ENCODE measurements around the gene TMEM45A.

Gene TMEM45A

GRCh38 chr3:100492059-100493006 lies at the start of gene TMEM45A:
Gene TMEM45A, plus strand, starts transcription at chr3:100492619. Its CDS starts 62,593 bp downstream, at chr3:100555212.
- TF ChIP-seq, protein P1, sequence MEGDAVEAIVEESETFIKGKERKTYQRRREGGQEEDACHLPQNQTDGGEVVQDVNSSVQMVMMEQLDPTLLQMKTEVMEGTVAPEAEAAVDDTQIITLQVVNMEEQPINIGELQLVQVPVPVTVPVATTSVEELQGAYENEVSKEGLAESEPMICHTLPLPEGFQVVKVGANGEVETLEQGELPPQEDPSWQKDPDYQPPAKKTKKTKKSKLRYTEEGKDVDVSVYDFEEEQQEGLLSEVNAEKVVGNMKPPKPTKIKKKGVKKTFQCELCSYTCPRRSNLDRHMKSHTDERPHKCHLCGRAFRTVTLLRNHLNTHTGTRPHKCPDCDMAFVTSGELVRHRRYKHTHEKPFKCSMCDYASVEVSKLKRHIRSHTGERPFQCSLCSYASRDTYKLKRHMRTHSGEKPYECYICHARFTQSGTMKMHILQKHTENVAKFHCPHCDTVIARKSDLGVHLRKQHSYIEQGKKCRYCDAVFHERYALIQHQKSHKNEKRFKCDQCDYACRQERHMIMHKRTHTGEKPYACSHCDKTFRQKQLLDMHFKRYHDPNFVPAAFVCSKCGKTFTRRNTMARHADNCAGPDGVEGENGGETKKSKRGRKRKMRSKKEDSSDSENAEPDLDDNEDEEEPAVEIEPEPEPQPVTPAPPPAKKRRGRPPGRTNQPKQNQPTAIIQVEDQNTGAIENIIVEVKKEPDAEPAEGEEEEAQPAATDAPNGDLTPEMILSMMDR (IDR thresholded peaks at IDR 0.05), result no peak

DNA sequence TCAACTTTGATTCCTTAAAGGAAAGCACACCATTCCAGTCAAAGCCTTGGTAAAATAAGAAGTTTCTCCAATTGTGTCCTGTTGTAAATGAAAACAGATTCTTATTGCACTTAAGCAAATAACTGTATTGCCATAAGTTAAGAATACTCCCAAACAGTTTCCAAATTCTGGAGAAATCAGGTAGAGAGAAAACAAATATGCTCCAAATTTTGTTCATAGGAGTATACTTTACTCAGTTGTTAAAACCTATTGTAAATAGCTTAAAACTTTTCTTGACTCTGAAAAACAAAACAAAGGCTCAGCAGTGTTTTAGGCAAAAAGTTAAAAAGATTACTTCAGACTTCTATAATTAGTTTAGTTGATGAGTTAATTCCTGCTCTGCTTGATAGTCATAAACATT lies 48.7 kb upstream of the TMEM45A start:
- TF ChIP-seq, protein P1 (IDR thresholded peaks at IDR 0.05), result no peak

DNA sequence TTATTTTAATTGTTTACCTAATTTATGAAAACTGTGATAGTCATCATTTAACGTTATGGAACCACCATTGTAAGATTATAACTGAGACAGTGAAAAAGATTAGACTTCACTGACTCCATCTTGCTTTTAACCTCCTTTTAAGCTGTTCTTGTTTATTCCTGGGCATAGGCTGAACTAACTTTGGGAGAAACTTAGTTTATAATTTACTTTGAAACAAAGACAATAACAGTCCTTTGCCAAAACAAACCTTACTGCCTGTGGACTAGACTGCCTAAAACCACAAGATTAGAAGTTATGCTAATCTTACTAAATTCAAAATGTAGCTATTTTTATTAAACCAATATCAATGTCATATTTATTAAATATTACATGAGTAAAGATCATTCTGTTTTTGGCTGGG lies 44.3 kb upstream of the TMEM45A start:
- TF ChIP-seq, protein P1 (IDR thresholded peaks at IDR 0.05), result no peak

GRCh38 chr3:100449214-100449613 lies 43.2 kb upstream of the TMEM45A start:
- TF ChIP-seq, protein P1 (IDR thresholded peaks at IDR 0.05), result no peak

DNA sequence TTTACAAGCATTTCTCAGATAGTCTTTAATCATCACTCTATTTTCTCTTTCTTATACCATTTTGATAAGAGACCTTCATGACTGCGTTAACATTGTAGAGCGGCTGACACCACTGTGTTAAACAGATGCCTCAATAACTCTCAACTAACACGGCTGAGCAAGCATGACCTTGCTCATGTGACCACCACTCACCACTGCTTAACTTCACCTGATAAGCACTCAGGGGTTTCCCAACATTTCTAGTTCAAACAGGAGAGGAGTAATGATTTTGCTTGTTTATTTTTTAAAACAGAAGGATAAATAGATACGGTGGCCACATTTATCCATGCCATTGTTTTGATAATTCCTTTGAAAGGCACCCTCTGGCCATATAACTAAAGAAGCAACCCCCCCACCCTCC lies 37.7 kb upstream of the TMEM45A start:
- TF ChIP-seq, protein P1 (IDR thresholded peaks at IDR 0.05), result no peak

DNA sequence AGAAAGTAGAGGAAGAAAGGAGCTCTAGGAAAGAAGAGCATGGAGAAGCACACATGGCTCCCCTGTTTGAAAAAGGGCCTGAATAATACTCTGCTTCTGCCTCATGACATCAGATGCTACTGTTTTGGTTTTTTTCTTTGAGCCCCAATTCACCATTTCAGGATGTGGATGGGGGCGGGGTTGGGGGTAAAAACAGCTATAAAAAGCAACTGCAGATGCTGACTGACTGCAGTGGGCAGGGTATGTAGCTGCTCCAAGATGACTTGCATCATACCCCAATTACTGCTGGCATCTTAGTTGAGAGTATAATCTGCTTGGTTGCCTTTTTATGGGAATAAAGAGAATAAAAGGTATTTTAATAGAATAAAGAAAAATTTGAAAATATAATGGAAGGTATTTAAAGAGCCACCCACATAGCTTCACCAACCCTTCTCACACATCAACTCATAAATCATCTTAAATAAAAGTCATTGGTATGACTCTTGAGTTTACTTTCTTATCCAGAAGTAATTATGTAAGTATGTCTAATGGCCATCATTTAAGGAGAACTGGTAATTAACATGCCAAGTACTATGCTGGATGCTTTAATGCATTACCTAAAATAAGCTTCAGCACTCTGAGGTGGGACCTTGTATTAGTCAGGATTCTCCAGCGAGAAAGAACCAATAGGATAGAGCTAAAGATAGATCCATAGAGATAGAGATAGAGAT lies 36.4 kb upstream of the TMEM45A start:
- TF ChIP-seq, protein P1 (IDR thresholded peaks at IDR 0.05), result no peak

DNA sequence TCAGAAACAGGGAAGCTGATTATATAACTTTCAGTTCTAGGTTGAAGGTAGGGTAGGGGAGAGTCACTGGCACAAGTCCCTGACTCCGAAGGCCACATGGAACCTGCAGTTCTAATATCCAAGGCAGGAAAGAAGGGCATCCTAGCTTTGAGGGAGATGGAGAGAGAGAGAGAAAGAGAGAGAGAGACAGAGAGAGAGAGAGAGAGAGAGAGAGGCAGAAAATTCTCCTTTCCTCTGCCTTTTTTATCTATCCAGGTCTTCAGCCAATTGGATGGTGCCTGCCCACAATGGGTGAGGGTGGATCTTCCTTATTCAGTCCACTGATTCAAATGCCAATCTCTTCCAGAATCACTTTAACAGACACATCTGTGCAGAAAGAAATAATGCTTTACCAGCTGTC lies 35.7 kb upstream of the TMEM45A start:
- TF ChIP-seq, protein P1 (IDR thresholded peaks at IDR 0.05), result no peak

Data from LNCAP (cell line).